HFF-Myc (cell line): Measurements from ENCODE around the gene RESF1.

Experiments used
- DNase-seq: peaks from one replicate; pipeline ENCODE4 v3.0.0-alpha.2; 2011; ENCODE audit warnings: low read depth; ENCODE audit errors: extremely low read depth
- H3K4me3 ChIP-seq: replicated peaks from 2 replicates; pipeline ENCODE4 v1.5.1; 2011; ENCODE audit warnings: low read depth, mild to moderate bottlenecking, control low read depth, low read length
- TF ChIP-seq, protein P1 (sequence below): IDR thresholded peaks from 2 replicates; pipeline ENCODE4 v1.5.1; 2012; ENCODE audit warnings: mild to moderate bottlenecking, low read depth, low read length, control low read depth; ENCODE audit errors: missing control alignments

RESF1 gene

DNA sequence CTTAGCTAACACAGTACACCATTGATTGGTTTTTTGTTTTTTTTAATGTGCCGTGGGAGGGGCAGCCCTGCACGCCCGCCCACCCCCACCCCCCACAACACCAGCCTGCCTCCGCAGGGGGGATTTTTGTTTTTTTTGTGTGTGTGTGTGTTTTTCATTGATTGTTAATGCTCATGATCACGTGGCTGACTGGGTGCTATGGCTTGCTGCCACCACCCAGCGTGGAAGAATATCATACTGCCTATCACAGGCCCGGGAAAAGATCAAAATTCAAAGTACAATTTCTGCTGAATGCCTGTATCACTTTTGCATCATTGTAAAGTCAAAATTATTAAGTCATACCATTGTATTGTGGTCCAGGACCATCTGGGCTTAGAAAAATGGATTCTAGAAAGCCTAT lies 8.3 kb downstream of the RESF1 start:
- TF ChIP-seq, protein P1, sequence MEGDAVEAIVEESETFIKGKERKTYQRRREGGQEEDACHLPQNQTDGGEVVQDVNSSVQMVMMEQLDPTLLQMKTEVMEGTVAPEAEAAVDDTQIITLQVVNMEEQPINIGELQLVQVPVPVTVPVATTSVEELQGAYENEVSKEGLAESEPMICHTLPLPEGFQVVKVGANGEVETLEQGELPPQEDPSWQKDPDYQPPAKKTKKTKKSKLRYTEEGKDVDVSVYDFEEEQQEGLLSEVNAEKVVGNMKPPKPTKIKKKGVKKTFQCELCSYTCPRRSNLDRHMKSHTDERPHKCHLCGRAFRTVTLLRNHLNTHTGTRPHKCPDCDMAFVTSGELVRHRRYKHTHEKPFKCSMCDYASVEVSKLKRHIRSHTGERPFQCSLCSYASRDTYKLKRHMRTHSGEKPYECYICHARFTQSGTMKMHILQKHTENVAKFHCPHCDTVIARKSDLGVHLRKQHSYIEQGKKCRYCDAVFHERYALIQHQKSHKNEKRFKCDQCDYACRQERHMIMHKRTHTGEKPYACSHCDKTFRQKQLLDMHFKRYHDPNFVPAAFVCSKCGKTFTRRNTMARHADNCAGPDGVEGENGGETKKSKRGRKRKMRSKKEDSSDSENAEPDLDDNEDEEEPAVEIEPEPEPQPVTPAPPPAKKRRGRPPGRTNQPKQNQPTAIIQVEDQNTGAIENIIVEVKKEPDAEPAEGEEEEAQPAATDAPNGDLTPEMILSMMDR = no peak
- no peak for DNase-seq
- H3K4me3 ChIP-seq = no peak overlapping the region

DNA sequence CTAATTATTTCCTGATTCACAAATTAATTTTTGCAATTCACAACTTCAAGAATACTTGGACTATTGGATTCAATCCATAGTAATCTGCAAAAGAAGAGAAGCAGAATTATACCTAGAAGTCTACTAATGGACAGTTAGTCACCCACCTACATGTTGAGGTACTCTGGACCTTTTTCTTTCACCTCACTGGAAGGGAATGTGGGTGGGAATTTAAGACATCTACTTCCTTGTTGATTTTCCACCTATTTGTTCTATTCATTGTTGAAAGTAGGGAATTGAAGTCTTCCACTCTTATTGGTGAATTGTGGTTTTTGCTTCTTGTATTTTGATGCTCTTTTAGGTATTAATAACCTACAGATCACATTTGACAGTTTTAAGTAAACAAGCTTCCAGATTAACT lies 11.0 kb downstream of the RESF1 start:
- no peak overlapping the region for H3K4me3 ChIP-seq
- TF ChIP-seq, protein P1 = no peak
- DNase-seq = no peak

DNA sequence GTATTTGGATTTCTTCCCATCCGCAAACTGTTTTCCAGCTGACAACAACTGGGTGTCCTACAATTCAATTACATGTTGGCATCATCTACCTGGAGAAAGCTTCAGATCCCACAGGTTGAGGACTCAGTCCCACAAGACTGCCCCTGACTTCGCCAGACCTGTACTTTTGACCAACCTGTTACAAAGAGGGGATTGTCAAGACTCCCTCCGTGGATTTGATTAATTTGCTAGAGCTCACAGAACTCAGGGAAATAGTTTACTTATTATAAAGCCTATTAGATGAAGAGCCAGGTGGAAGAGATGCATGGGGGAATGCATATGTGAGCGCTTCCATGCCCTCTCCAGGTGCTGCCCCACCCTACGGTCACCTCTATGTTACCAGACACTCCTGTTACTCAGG lies 14.6 kb downstream of the RESF1 start:
- TF ChIP-seq, protein P1 = no peak
- no peak for DNase-seq
- H3K4me3 ChIP-seq = no peak overlapping the region

DNA sequence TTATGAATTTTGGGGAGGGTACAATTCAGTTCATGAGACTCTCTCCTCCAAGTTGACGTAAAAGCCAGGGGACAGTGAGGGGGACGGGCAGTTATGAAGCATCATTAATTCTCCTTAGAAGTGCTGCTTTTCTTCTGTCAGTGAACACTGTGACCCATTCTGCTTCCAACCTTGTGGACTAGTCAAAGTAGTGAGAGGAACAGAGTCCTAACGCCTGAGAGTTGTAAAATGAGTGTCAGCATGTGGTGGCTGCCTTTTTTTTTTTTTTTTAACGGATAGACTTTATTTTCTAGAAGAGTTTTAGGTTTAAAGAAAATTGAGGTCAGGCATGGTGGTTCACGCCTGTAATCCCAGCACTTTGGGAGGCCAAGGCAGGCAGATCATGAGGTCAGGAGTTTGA lies 15.5 kb downstream of the RESF1 start:
- no peak overlapping the region for H3K4me3 ChIP-seq
- DNase-seq = no peak
- TF ChIP-seq, protein P1 = no peak

DNA sequence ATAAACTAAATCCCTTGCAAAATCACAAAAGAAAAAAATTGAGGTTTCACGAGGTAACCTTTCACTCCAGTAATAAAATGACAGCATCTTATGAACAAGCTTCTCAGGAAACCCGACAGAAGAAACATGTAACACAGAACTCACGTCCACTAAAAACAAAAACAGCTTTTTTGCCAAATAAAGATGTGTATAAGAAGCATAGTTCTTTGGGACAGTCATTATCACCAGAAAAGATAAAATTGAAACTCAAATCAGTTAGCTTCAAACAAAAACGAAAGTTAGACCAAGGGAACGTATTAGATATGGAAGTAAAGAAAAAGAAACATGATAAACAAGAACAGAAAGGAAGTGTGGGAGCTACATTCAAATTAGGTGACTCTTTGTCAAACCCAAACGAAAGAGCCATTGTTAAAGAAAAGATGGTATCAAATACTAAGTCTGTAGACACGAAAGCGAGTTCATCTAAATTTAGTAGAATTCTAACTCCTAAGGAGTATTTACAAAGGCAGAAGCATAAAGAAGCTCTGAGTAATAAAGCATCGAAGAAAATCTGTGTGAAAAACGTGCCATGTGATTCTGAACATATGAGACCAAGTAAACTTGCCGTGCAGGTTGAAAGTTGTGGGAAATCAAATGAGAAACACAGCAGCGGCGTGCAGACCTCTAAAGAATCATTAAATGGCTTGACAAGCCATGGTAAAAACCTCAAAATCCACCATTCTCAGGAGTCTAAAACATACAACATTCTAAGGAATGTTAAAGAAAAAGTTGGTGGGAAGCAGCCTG lies 25.8 kb downstream of the RESF1 start:
- no peak overlapping the region for H3K4me3 ChIP-seq
- TF ChIP-seq, protein P1 = no peak
- DNase-seq = no peak

DNA sequence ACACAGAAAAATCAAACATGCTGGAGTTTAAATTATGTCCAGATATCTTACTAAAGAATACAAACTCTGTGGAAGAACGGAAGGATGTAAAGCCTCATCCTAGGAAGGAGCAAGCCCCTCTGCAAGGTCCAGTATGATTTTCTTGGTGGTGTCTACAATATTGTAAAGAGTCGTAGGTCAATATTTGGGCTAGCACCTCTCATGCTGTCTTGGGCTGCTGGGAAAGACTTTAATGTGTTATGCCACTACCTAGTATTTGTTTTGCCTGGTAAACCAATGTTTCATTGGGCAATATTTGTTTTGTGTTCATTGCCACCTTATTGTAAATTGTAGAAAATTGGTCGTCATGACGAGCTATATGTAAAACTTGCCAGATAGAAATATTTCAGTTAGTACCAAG lies 26.6 kb downstream of the RESF1 start:
- TF ChIP-seq, protein P1 = no peak
- H3K4me3 ChIP-seq = no peak overlapping the region
- no peak for DNase-seq
